Measurements from ENCODE around the gene OLFML2B. TPM values are rescaled to one million over a fixed set of nuclear protein-coding genes. Genes with fewer than 3 reads are reported as not detected.
A peak's percentile ranks its signal among the peaks of the same experiment; 100 is the strongest.

The OLFML2B gene
- polyA plus RNA-seq, 1 of the 3 experiments (the other 2 are of a cell fraction): 7.3 TPM

GRCh38 chr1:162023181-162023546, 505 bp downstream of the OLFML2B start (continued):
- TF ChIP-seq EP300 (IDR thresholded peaks at IDR 0.05; ENCODE audit: borderline replicate concordance in 1 of 2, low read depth in 1 of 2, low read length in 1 of 2) (no peak), EZH2phosphoT487 (IDR thresholded peaks at IDR 0.05; ENCODE audit: borderline replicate concordance, low read depth) (no peak), CHD2 (IDR thresholded peaks at IDR 0.05; ENCODE audit: low read length, partially characterized antibody) (no peak), JUND (IDR thresholded peaks at IDR 0.05) (no peak), FOSL2 (IDR thresholded peaks at IDR 0.05; ENCODE audit: borderline replicate concordance, low read depth) (no peak), MAX (IDR thresholded peaks at IDR 0.05; ENCODE audit: low read depth) (no peak)

GRCh38 chr1:162022626-162023025, 1.0 kb downstream of the OLFML2B start:
- H3K27ac ChIP-seq (ENCODE audit: low read depth in 2 of 2, low read length in 1 of 2): no peak overlapping the region
- no peaks in the 10 kb centered on the region for H3K79me2 ChIP-seq (ENCODE audit: insufficient read depth)
- ChIA-PET CTCF (interaction anchor here (1.8 to 16.7 kb wide), 3 partner anchors 13 to 228 kb away, joined by 6 to 263 read pairs (median 55); no protein-coding TSS in a partner anchor), POLR2A (no interaction called here)
- no peaks in the 10 kb centered on the region for H3K27me3 ChIP-seq (ENCODE audit: insufficient read depth)
- 94% methylated on average over 9 of the region's 9 CpGs for WGBS (ENCODE audit: low lambda C conversion rate)
- no peaks in the 10 kb centered on the region for H3K9me2 ChIP-seq
- TF ChIP-seq NFIC (IDR thresholded peaks at IDR 0.05; ENCODE audit: borderline replicate concordance): no peak
- TF ChIP-seq FOXM1 (IDR thresholded peaks at IDR 0.05; ENCODE audit: low read depth): no peak
- TF ChIP-seq POLR2AphosphoS5 (IDR thresholded peaks at IDR 0.05; ENCODE audit: low read depth, low read length): no peak
- no peak for TF ChIP-seq USF1 (IDR thresholded peaks at IDR 0.05; ENCODE audit: borderline replicate concordance, low read depth)
- no peak for TF ChIP-seq TAF1 (IDR thresholded peaks at IDR 0.05; ENCODE audit: borderline replicate concordance, low read depth, low read length)
- no peak for TF ChIP-seq ZBTB33 (IDR thresholded peaks at IDR 0.05; ENCODE audit: borderline replicate concordance, low read depth)
- TF ChIP-seq JUND (IDR thresholded peaks at IDR 0.05): no peak
- no peak for TF ChIP-seq RXRA (IDR thresholded peaks at IDR 0.05; ENCODE audit: borderline replicate concordance, low read depth)
- TF ChIP-seq MXI1 (IDR thresholded peaks at IDR 0.05; ENCODE audit: low read depth, low read length): no peak
- no peak for TF ChIP-seq SIN3A (IDR thresholded peaks at IDR 0.05; ENCODE audit: borderline replicate concordance, low read depth, low read length)
- no peak for TF ChIP-seq YY1 (IDR thresholded peaks at IDR 0.05; ENCODE audit: low read depth)
- no peak for TF ChIP-seq TCF12 (IDR thresholded peaks at IDR 0.05)
- no peak for TF ChIP-seq CTCF (IDR thresholded peaks at IDR 0.05)
- peak overlapping the region; percentile 91 for H3K4me2 ChIP-seq
- no peaks in the 10 kb centered on the region for H4K20me1 ChIP-seq (ENCODE audit: insufficient read depth)
- H2AFZ ChIP-seq (ENCODE audit: low read depth): no peak overlapping the region
- H3K4me3 ChIP-seq (ENCODE audit: low read depth in 2 of 2, low read length in 1 of 2): peak overlapping the region in 1 of 2 experiments; percentile 96; a peak in 2 of 4 replicates
- peaks cover 14% of the 10 kb centered on the region for H3F3A ChIP-seq (replicated peaks; ENCODE audit: insufficient read depth)
- H3K9me3 ChIP-seq: no peaks in the 10 kb centered on the region
- no peak overlapping the region; the same call in 1 of the 2 replicates for H3K9ac ChIP-seq
- H3K36me3 ChIP-seq (replicated peaks in 1 of 2; ENCODE audit: control insufficient read depth in 1 of 2, insufficient read depth in 2 of 2, low read length in 1 of 2): no peaks in the 10 kb centered on the region
- no peak for DNase-seq
- H3K4me1 ChIP-seq (ENCODE audit: control insufficient read depth in 1 of 2, insufficient read depth in 2 of 2, low read depth in 1 of 2, low read length in 1 of 2): peaks cover 25 to 32% of the 10 kb centered on the region in 2 experiments

Measured in SK-N-SH (cell line).